CD14-positive monocyte (primary cell): Measurements from ENCODE around the gene PRM2. TPM values are rescaled to one million over a fixed set of nuclear protein-coding genes. Genes with fewer than 3 reads are reported as not detected.

ENCODE experiments used
- DNase-seq, 3 donors: peaks; one replicate each; pipeline ENCODE4 v3.0.0-alpha.2; 2011 to 2022
- H2AFZ ChIP-seq: 2 replicates; pipeline ENCODE4 v1.6.0; 2012; ENCODE audit warnings: mild to moderate bottlenecking, low read depth, low read length, inconsistent platforms; ENCODE audit not compliant: insufficient read depth, poor library complexity, severe bottlenecking
- H3K27ac ChIP-seq, 2 donors: 1 replicate in 1 of 2; 2 replicates in 1 of 2; pipeline ENCODE4 v1.5.1; 2012 to 2013; ENCODE audit warnings: low read length in 2 of 2, control low read depth in 1 of 2, inconsistent platforms in 1 of 2, low read depth in 1 of 2, mild to moderate bottlenecking in 1 of 2
- H3K27me3 ChIP-seq, 2 donors: one replicate each; pipeline versions ENCODE4 v1.6.0 to v1.6.1; 2011 to 2013; ENCODE audit warnings: low read length in 2 of 2; ENCODE audit not compliant: control insufficient read depth in 2 of 2, insufficient read depth in 2 of 2
- H3K36me3 ChIP-seq, 2 donors: replicated peaks in 1 of 2; 1 replicate in 1 of 2; 2 replicates in 1 of 2; pipeline versions ENCODE4 v1.5.1 to v1.6.1; 2012 to 2013; ENCODE audit warnings: low read length in 2 of 2, control low read depth in 1 of 2, inconsistent platforms in 1 of 2, mild to moderate bottlenecking in 1 of 2; ENCODE audit not compliant: insufficient read depth in 2 of 2, control insufficient read depth in 1 of 2
- H3K4me1 ChIP-seq, 2 donors: 1 replicate in 1 of 2; 2 replicates in 1 of 2; pipeline versions ENCODE4 v1.5.1 to v1.6.1; 2012 to 2013; ENCODE audit warnings: low read length in 2 of 2, control low read depth in 1 of 2, inconsistent platforms in 1 of 2, mild to moderate bottlenecking in 1 of 2, moderate library complexity in 1 of 2; ENCODE audit not compliant: insufficient read depth in 2 of 2, control insufficient read depth in 1 of 2
- H3K4me2 ChIP-seq: replicated peaks from 2 replicates; pipeline ENCODE3; 2012; ENCODE audit warnings: low read length, moderate library complexity, mild to moderate bottlenecking; ENCODE audit not compliant: poor library complexity, severe bottlenecking; ENCODE audit errors: extremely low read depth
- H3K4me3 ChIP-seq, 3 experiments: fragments of 200-600 bp in 1 of 3; sonication (generic) in 1 of 3; replicated peaks in 1 of 3; 1 replicate in 2 of 3; 2 replicates in 1 of 3; pipeline ENCODE4 v1.5.1; 2011 to 2013; ENCODE audit warnings: low read length in 3 of 3, mild to moderate bottlenecking in 3 of 3, control low read depth in 2 of 3, low read depth in 2 of 3, inconsistent platforms in 1 of 3, moderate library complexity in 1 of 3
- H3K79me2 ChIP-seq: 2 replicates; pipeline ENCODE4 v1.6.0; 2012; ENCODE audit warnings: mild to moderate bottlenecking, control low read depth, inconsistent platforms, low read length, moderate library complexity; ENCODE audit not compliant: insufficient read depth
- H3K9ac ChIP-seq: 2 replicates; pipeline ENCODE4 v1.6.0; 2017; ENCODE audit warnings: low read length, mild to moderate bottlenecking; ENCODE audit not compliant: insufficient read depth, poor library complexity, severe bottlenecking
- H3K9me3 ChIP-seq, 2 donors: replicated peaks in 1 of 2; 1 replicate in 1 of 2; 2 replicates in 1 of 2; pipeline versions ENCODE4 v1.5.1 to v1.6.1; 2012 to 2013; ENCODE audit warnings: low read length in 2 of 2, control low read depth in 1 of 2; ENCODE audit not compliant: control insufficient read depth in 1 of 2, insufficient read depth in 1 of 2
- H4K20me1 ChIP-seq: 2 replicates; pipeline ENCODE4 v1.6.0; 2012; ENCODE audit warnings: mild to moderate bottlenecking, low read length, control low read depth, moderate library complexity; ENCODE audit not compliant: insufficient read depth
- H3K27ac Mint-ChIP-seq, 7 donors: one replicate each; pipeline ENCODE4 v1.8.0; 2020; ENCODE audit warnings: mild to moderate bottlenecking in 7 of 7, mixed read lengths in 7 of 7, moderate library complexity in 6 of 7, inconsistent platforms in 2 of 7
- H3K27me3 Mint-ChIP-seq, 3 donors: one replicate each; pipeline ENCODE4 v1.8.0; 2021 to 2022; ENCODE audit warnings: low read depth in 3 of 3, mild to moderate bottlenecking in 3 of 3, mixed read lengths in 3 of 3, moderate library complexity in 3 of 3, inconsistent platforms in 1 of 3
- H3K36me3 Mint-ChIP-seq, 2 donors: one replicate each; pipeline ENCODE4 v1.8.0; 2020; ENCODE audit warnings: mixed read lengths in 2 of 2, inconsistent platforms in 1 of 2, mild to moderate bottlenecking in 1 of 2
- H3K4me1 Mint-ChIP-seq: one replicate; pipeline ENCODE4 v1.8.0; 2020; ENCODE audit warnings: mild to moderate bottlenecking, mixed read lengths
- H3K4me3 Mint-ChIP-seq, 2 donors: one replicate each; pipeline ENCODE4 v1.8.0; 2020; ENCODE audit warnings: mild to moderate bottlenecking in 2 of 2, mixed read lengths in 2 of 2, moderate library complexity in 1 of 2
- H3K9me3 Mint-ChIP-seq, 7 donors: one replicate each; pipeline ENCODE4 v1.8.0; 2020 to 2022; ENCODE audit warnings: mixed read lengths in 7 of 7, mild to moderate bottlenecking in 6 of 7, moderate library complexity in 6 of 7, inconsistent platforms in 2 of 7
- WGBS: methylation state at CpG from one replicate; pipeline ENCODE4 v1.1.5; 2013; ENCODE audit warnings: missing lambda C conversion rate; ENCODE audit not compliant: insufficient coverage; 5-methylcytosine and 5-hydroxymethylcytosine counted together
- intact Hi-C, 2 donors: fragments of 100-400 bp; cut with micrococcal nuclease; formaldehyde crosslinking; loops; one replicate each; pipeline versions ENCODE4 v1.15.0 to v1.15.1; 2023
- polyA plus RNA-seq, 3 donors: library from polyadenylated mRNA; depleted of rRNA in 1 of 3; unstranded in 2 of 3; stranded (reverse) in 1 of 3; fragments of 300-500 nt in 2 of 3; fragments of >200 nt in 1 of 3; fragmentation: Illumina TruSeq in 2 of 3; gene quantifications; 1 replicate in 2 of 3; 2 replicates in 1 of 3; pipeline ENCODE4 v1.2.3, GENCODE V29; 2012 to 2021
- TF ChIP-seq, protein P1 (sequence below): fragments of 200-600 bp; IDR thresholded peaks from one replicate; pipeline ENCODE4 v1.8.0; 2022; ENCODE audit warnings: antibody characterized with exemption, mild to moderate bottlenecking

Gene PRM2
- polyA plus RNA-seq, 3 donors: not detected

GRCh38 chr16:11260596-11260966, 15.7 kb downstream of the PRM2 start:
- Histone ChIP-seq H2AFZ (no peak overlapping the region), H3K4me1 (peaks cover 26 to 36% of the 10 kb centered on the region in 2 donors), H3K27ac (no peak overlapping the region), H3K4me2 (no peak overlapping the region), H4K20me1 (no peaks in the 10 kb centered on the region), H3K9ac (no peak overlapping the region), H3K9me3 (no peaks in the 10 kb centered on the region), H3K79me2 (no peaks in the 10 kb centered on the region), H3K4me3 (no peak overlapping the region), H3K27me3 (peaks cover 0 to 12% of the 10 kb centered on the region in 2 donors), H3K36me3 (no peaks in the 10 kb centered on the region)
- intact Hi-C loops: no loop called here
- TF ChIP-seq, protein P1, sequence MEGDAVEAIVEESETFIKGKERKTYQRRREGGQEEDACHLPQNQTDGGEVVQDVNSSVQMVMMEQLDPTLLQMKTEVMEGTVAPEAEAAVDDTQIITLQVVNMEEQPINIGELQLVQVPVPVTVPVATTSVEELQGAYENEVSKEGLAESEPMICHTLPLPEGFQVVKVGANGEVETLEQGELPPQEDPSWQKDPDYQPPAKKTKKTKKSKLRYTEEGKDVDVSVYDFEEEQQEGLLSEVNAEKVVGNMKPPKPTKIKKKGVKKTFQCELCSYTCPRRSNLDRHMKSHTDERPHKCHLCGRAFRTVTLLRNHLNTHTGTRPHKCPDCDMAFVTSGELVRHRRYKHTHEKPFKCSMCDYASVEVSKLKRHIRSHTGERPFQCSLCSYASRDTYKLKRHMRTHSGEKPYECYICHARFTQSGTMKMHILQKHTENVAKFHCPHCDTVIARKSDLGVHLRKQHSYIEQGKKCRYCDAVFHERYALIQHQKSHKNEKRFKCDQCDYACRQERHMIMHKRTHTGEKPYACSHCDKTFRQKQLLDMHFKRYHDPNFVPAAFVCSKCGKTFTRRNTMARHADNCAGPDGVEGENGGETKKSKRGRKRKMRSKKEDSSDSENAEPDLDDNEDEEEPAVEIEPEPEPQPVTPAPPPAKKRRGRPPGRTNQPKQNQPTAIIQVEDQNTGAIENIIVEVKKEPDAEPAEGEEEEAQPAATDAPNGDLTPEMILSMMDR: no peak
- Mint-ChIP-seq H3K9me3 (peaks cover 0 to 3% (median 0%) of the 10 kb centered on the region in 7 donors), H3K4me3 (peak overlapping the region in 1 of 2 donors; percentile 17), H3K4me1 (peaks cover 41% of the 10 kb centered on the region), H3K27me3 (peaks cover 23 to 49% (median 34%) of the 10 kb centered on the region in 3 donors), H3K36me3 (no peaks in the 10 kb centered on the region), H3K27ac (no peak overlapping the region)
- DNase-seq: no peak
- 81% methylated on average over 2 of the region's 3 CpGs for WGBS

DNA sequence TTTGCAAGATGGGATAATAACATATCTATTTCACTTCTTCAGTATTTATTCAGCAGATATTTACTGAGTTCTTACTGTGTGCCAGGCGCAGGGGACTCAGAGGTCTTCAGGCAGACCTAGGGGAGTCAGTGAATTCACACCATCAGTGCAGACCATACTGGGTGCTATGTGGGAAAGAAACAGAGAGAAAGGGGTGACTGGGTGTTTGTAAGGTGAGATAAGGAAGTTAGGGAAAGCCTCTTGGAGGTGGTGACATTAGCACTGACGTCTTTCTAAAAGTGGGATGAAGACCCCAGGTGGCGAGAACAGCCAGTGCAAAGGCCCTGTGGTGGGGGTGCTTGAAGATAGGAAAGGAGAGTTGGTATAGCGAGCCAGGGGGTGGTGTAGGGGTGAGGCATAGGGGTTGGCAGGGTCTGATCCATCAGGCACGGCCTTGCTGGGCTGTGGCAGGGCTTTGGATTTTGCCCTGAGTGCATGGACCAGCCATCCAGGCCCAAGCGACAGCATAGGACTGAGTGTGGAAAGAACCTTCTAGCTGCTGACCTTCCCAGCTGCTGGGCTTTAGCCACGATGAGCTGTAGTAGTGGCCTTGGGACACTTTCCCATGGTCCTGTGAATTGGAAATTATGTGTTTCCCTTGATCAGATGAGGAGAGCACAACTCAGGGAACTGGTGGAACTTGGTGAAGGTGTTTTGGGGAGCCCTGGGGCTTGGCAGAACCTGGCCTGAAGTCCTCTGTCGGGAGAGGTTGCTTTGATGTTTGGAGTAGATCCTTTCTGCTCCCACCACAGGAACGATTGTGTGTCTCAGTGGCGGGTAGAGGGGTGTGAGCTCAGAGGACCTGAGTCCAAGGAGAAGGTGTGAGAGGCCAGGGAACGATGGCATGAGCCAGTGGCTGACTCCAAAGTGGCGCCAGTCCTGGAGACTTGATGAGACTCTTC, 16.4 kb downstream of the PRM2 start:
- Mint-ChIP-seq H3K4me3 (peak overlapping the region in 1 of 2 donors; percentile 86), H3K36me3 (no peaks in the 10 kb centered on the region), H3K27me3 (peaks cover 23 to 54% (median 34%) of the 10 kb centered on the region in 3 donors), H3K9me3 (peaks cover 0 to 3% (median 0%) of the 10 kb centered on the region in 7 donors), H3K27ac (no peak overlapping the region), H3K4me1 (peaks cover 40% of the 10 kb centered on the region)
- H4K20me1 ChIP-seq: no peaks in the 10 kb centered on the region
- H3K4me2 ChIP-seq: no peak overlapping the region
- H3K9me3 ChIP-seq: no peaks in the 10 kb centered on the region
- no peaks in the 10 kb centered on the region for H3K79me2 ChIP-seq
- TF ChIP-seq, protein P1: no peak
- H3K9ac ChIP-seq: no peak overlapping the region
- H3K4me1 ChIP-seq: peaks cover 30 to 43% of the 10 kb centered on the region in 2 donors
- DNase-seq: no peak
- 94% methylated on average over 10 of the region's 12 CpGs for WGBS
- peaks cover 0 to 12% of the 10 kb centered on the region in 2 donors for H3K27me3 ChIP-seq
- no peak overlapping the region for H2AFZ ChIP-seq
- intact Hi-C loops: loop anchor here (5.0 to 10.0 kb wide), 4 partner anchors 55 to 288 kb away; partner anchors contain the start of gene RMI2 (in 1 of the 2)
- H3K27ac ChIP-seq: no peak overlapping the region
- H3K36me3 ChIP-seq: no peaks in the 10 kb centered on the region
- H3K4me3 ChIP-seq: no peak overlapping the region
